OCI-LY1 (cell line): ENCODE results near the gene ATOX1.

Experiments used
- H2AFZ ChIP-seq: fragments of 200-600 bp; sonication (generic), shearing (Covaris generic); 2 replicates; pipeline ENCODE4 v1.6.0; 2014; ENCODE audit warnings: antibody characterized with exemption, mild to moderate bottlenecking, low read length
- H3F3A ChIP-seq: fragments of 200-600 bp; sonication (generic), shearing (Covaris generic); 2 replicates; pipeline ENCODE4 v1.6.0; 2014; ENCODE audit warnings: mild to moderate bottlenecking, antibody characterized with exemption, low read length, moderate library complexity; ENCODE audit not compliant: insufficient read depth
- H3K27ac ChIP-seq: fragments of 200-600 bp; sonication (generic); 2 replicates; pipeline ENCODE4 v1.5.1; 2014; ENCODE audit warnings: low read length, mixed run types, mild to moderate bottlenecking, low read depth; ENCODE audit not compliant: poor library complexity, severe bottlenecking
- H3K27me3 ChIP-seq: fragments of 200-600 bp; sonication (generic); 2 replicates; pipeline ENCODE4 v1.6.0; 2014; ENCODE audit warnings: antibody characterized with exemption, mild to moderate bottlenecking, low read length, moderate library complexity; ENCODE audit not compliant: insufficient read depth
- H3K36me3 ChIP-seq: fragments of 200-600 bp; sonication (generic); 2 replicates; pipeline ENCODE4 v1.6.1; 2014; ENCODE audit warnings: mild to moderate bottlenecking, antibody characterized with exemption, low read length, moderate library complexity, mixed read lengths; ENCODE audit not compliant: insufficient read depth
- H3K4me1 ChIP-seq: fragments of 200-600 bp; sonication (generic); 2 replicates; pipeline ENCODE4 v1.5.1; 2014; ENCODE audit warnings: mild to moderate bottlenecking, low read length, moderate library complexity; ENCODE audit not compliant: insufficient read depth, severe bottlenecking
- H3K4me2 ChIP-seq: fragments of 200-600 bp; sonication (generic), shearing (Covaris generic); 2 replicates; pipeline ENCODE4 v1.6.1; 2014; ENCODE audit warnings: low read length
- H3K4me3 ChIP-seq: fragments of 200-600 bp; sonication (generic); 2 replicates; pipeline ENCODE4 v1.5.1; 2014; ENCODE audit warnings: low read length, low read depth, mild to moderate bottlenecking, mixed read lengths; ENCODE audit not compliant: poor library complexity, severe bottlenecking
- H3K79me2 ChIP-seq: fragments of 200-600 bp; shearing (Covaris generic); 2 replicates; pipeline ENCODE4 v1.6.1; 2016; ENCODE audit warnings: mixed run types, low read length, mixed read lengths; ENCODE audit not compliant: insufficient read depth
- H3K9ac ChIP-seq: fragments of 200-600 bp; sonication (generic), shearing (Covaris generic); 2 replicates; pipeline ENCODE4 v1.6.1; 2014; ENCODE audit warnings: mild to moderate bottlenecking, low read length, mixed read lengths
- H3K9me2 ChIP-seq: fragments of 200-600 bp; sonication (generic), shearing (Covaris generic); 2 replicates; pipeline ENCODE4 v1.6.1; 2014; ENCODE audit warnings: low read depth, mild to moderate bottlenecking, low read length, mixed read lengths
- H3K9me3 ChIP-seq: fragments of 200-600 bp; shearing (Covaris generic); 2 replicates; pipeline ENCODE4 v1.6.1; 2014; ENCODE audit warnings: low read length, mixed read lengths
- H4K20me1 ChIP-seq: fragments of 200-600 bp; sonication (generic), shearing (Covaris generic); 2 replicates; pipeline ENCODE4 v1.6.0; 2016; ENCODE audit warnings: mild to moderate bottlenecking, low read length; ENCODE audit not compliant: insufficient read depth
- CTCF ChIP-seq: fragments of 200-600 bp; sonication (generic), shearing (Covaris generic); IDR thresholded peaks from 2 replicates; pipeline ENCODE4 v1.5.1; 2017; ENCODE audit warnings: mild to moderate bottlenecking, antibody characterized with exemption, low read length, moderate library complexity, mixed read lengths
- EZH2 ChIP-seq: fragments of 200-600 bp; sonication (generic), shearing (Covaris generic); IDR thresholded peaks from 2 replicates; pipeline ENCODE4 v1.8.0; 2017; ENCODE audit warnings: borderline replicate concordance, mixed run types, mild to moderate bottlenecking, antibody characterized with exemption, low read length, moderate library complexity, mixed read lengths

ATOX1 gene

GRCh38 chr5:151719228-151720000 lies 39.0 kb downstream of the ATOX1 start:
- Histone ChIP-seq H3K9ac (no peak overlapping the region), H3K9me3 (no peaks in the 10 kb centered on the region)

GRCh38 chr5:151718646-151719045 lies 39.8 kb downstream of the ATOX1 start:
- H3K27ac ChIP-seq, result no peak overlapping the region

More at GRCh38 chr5:151719228-151720000, 39.0 kb downstream of the ATOX1 start:
- Histone ChIP-seq H3K27ac (no peak overlapping the region), H4K20me1 (no peaks in the 10 kb centered on the region), H3K4me1 (no peaks in the 10 kb centered on the region), H3K4me3 (no peak overlapping the region), H3K36me3 (no peaks in the 10 kb centered on the region), H3F3A (no peaks in the 10 kb centered on the region), H3K27me3 (peaks cover 7% of the 10 kb centered on the region; the same call in 1 of the 2 replicates), H3K9me2 (no peaks in the 10 kb centered on the region), H3K4me2 (no peak overlapping the region), H2AFZ (no peak overlapping the region), H3K79me2 (no peaks in the 10 kb centered on the region)
- TF ChIP-seq CTCF (peak; percentile 58), EZH2 (no peak)

GRCh38 chr5:151718153-151718552 lies 40.3 kb downstream of the ATOX1 start:
- no peak overlapping the region for H3K9ac ChIP-seq
- H3K27ac ChIP-seq, result no peak overlapping the region
- no peaks in the 10 kb centered on the region for H3K79me2 ChIP-seq
- H3K4me1 ChIP-seq, result no peaks in the 10 kb centered on the region
- TF ChIP-seq CTCF, result no peak
- TF ChIP-seq EZH2, result no peak
- H3K36me3 ChIP-seq, result no peaks in the 10 kb centered on the region
- no peak overlapping the region for H3K4me2 ChIP-seq
- no peaks in the 10 kb centered on the region for H3F3A ChIP-seq
- no peaks in the 10 kb centered on the region for H3K9me3 ChIP-seq
- no peaks in the 10 kb centered on the region for H4K20me1 ChIP-seq
- no peak overlapping the region for H2AFZ ChIP-seq
- H3K9me2 ChIP-seq, result no peaks in the 10 kb centered on the region
- H3K27me3 ChIP-seq, result peaks cover 7% of the 10 kb centered on the region; the same call in 1 of the 2 replicates
- H3K4me3 ChIP-seq, result no peak overlapping the region

More at GRCh38 chr5:151718646-151719045, 39.8 kb downstream of the ATOX1 start:
- Histone ChIP-seq H3K4me2 (no peak overlapping the region), H3K9me3 (no peaks in the 10 kb centered on the region), H3K9ac (no peak overlapping the region), H3K4me3 (no peak overlapping the region), H3K79me2 (no peaks in the 10 kb centered on the region), H3K4me1 (no peaks in the 10 kb centered on the region), H2AFZ (no peak overlapping the region), H3F3A (no peaks in the 10 kb centered on the region), H3K9me2 (no peaks in the 10 kb centered on the region), H3K27me3 (peaks cover 7% of the 10 kb centered on the region; the same call in 1 of the 2 replicates), H3K36me3 (no peaks in the 10 kb centered on the region), H4K20me1 (no peaks in the 10 kb centered on the region)
- TF ChIP-seq EZH2 (no peak), CTCF (no peak)
